ENCODE measurements around the gene MGLL.

DNA sequence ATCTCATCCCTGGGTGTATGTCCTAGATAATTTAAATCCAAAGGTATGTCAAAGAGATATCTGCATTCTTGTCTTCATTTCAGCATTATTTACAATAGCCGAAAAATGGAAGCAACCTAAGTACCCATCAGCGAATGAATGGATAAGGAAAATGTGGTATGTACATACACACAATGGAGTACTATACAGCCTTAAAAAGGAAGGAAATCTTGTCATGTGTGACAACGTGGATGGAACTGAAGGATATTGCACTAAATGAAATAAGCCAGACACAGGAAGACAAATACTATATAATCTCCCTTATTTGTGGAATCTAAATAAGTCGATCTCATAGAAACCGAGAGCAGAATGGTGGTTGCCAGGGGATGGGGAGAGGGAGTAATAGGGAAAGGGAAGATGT lies 16.8 kb upstream of the MGLL start:
- TF ChIP-seq POLR2A (IDR thresholded peaks at IDR 0.05), result no peak
- TF ChIP-seq, protein P1, sequence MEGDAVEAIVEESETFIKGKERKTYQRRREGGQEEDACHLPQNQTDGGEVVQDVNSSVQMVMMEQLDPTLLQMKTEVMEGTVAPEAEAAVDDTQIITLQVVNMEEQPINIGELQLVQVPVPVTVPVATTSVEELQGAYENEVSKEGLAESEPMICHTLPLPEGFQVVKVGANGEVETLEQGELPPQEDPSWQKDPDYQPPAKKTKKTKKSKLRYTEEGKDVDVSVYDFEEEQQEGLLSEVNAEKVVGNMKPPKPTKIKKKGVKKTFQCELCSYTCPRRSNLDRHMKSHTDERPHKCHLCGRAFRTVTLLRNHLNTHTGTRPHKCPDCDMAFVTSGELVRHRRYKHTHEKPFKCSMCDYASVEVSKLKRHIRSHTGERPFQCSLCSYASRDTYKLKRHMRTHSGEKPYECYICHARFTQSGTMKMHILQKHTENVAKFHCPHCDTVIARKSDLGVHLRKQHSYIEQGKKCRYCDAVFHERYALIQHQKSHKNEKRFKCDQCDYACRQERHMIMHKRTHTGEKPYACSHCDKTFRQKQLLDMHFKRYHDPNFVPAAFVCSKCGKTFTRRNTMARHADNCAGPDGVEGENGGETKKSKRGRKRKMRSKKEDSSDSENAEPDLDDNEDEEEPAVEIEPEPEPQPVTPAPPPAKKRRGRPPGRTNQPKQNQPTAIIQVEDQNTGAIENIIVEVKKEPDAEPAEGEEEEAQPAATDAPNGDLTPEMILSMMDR (IDR thresholded peaks at IDR 0.05), result no peak
